Activated T-helper 2 cell treated with anti-CD3 and anti-CD28 coated beads, Interferon-gamma antibody, Interleukin-2, Interleukin-4, amounts not matched to agents 10 μg/mL and 5 μg/mL and 100 μg/mL, durations not matched to agents 14 hours and 24 hours and 36 hours (primary cell): Measurements from ENCODE around the gene C15orf39. TPM values are rescaled to one million over a fixed set of nuclear protein-coding genes. Genes with fewer than 3 reads are reported as not detected.
A peak's percentile ranks its signal among the peaks of the same experiment; 100 is the strongest.

Experiments
- DNase-seq: peaks from one replicate; pipeline ENCODE4 v3.0.0; 2021; ENCODE audit warnings: low spot score
- H3K27ac Mint-ChIP-seq: one replicate; pipeline ENCODE4 v1.8.0; 2021; ENCODE audit warnings: mixed read lengths
- H3K27me3 Mint-ChIP-seq: one replicate; pipeline ENCODE4 v1.8.0; 2021; ENCODE audit warnings: low read depth, mixed read lengths
- H3K36me3 Mint-ChIP-seq: one replicate; pipeline ENCODE4 v1.8.0; 2021; ENCODE audit warnings: low read depth, mixed read lengths
- H3K4me1 Mint-ChIP-seq: one replicate; pipeline ENCODE4 v1.8.0; 2021; ENCODE audit warnings: low read depth, mixed read lengths
- H3K4me3 Mint-ChIP-seq: one replicate; pipeline ENCODE4 v1.8.0; 2021; ENCODE audit warnings: low read depth, mild to moderate bottlenecking, moderate library complexity, mixed read lengths
- H3K9me3 Mint-ChIP-seq: one replicate; pipeline ENCODE4 v1.8.0; 2021; ENCODE audit warnings: mixed read lengths
- intact Hi-C: fragments of 100-400 bp; cut with micrococcal nuclease; formaldehyde crosslinking; loops from one replicate; pipeline ENCODE4 v1.15.1; 2023
- total RNA-seq: library from RNA; stranded (reverse); gene quantifications from 2 replicates; pipeline ENCODE4 v1.2.3, GENCODE V29; 2022

Gene C15orf39
- total RNA-seq, 1 donor from 2014 or later = 63.5 TPM

- no peak overlapping the region for H3K27ac Mint-ChIP-seq
- no peak overlapping the region for H3K4me3 Mint-ChIP-seq
- H3K27me3 Mint-ChIP-seq = no peaks in the 10 kb centered on the region
- DNase-seq = no peak
- no peaks in the 10 kb centered on the region for H3K36me3 Mint-ChIP-seq
- intact Hi-C loops = no loop called here
- no peaks in the 10 kb centered on the region for H3K9me3 Mint-ChIP-seq
- H3K4me1 Mint-ChIP-seq = peaks cover 18% of the 10 kb centered on the region
Measured at GRCh38 chr15:75194397-75194796, 7.3 kb upstream of the C15orf39 start.

DNA sequence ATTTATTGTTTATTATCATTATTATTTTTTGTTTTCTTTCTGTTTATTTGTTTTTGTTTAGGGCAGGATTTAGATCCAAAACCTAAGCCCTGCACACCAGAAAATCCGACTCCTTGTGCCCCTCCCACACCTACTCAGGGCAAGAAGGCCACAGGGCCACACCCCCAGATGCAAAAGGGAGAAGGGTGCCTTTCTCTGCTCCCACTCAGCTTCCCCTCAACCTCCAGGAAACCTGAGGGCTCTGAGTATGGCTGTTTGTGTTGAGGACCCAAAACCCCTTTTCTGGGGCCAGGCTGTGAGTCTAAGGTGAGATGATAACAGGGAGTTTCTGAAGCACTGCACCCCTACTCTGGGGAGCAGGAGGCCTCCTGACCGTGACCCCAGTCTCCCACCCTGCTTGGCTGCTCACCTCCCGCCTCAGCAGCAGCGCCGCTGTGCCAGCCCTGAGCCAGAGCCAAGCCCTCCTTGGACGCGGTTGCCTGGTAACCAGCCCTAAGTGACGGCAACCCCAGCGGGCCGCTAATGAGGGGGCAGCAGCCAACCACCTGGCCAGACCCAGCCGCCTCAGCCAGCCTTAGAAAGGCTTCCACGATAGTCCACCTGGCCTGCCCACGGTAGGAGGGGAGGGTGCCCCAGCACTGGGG lies 6.4 kb upstream of the C15orf39 start:
- no peak for DNase-seq
- Mint-ChIP-seq H3K27me3 (no peaks in the 10 kb centered on the region), H3K36me3 (no peaks in the 10 kb centered on the region), H3K9me3 (no peaks in the 10 kb centered on the region), H3K4me1 (peaks cover 26% of the 10 kb centered on the region), H3K4me3 (no peak overlapping the region), H3K27ac (no peak overlapping the region)
- intact Hi-C loops = no loop called here

- no peaks in the 10 kb centered on the region for H3K9me3 Mint-ChIP-seq
- intact Hi-C loops = no loop called here
Measured at GRCh38 chr15:75195766-75196241, 5.9 kb upstream of the C15orf39 start.

DNA sequence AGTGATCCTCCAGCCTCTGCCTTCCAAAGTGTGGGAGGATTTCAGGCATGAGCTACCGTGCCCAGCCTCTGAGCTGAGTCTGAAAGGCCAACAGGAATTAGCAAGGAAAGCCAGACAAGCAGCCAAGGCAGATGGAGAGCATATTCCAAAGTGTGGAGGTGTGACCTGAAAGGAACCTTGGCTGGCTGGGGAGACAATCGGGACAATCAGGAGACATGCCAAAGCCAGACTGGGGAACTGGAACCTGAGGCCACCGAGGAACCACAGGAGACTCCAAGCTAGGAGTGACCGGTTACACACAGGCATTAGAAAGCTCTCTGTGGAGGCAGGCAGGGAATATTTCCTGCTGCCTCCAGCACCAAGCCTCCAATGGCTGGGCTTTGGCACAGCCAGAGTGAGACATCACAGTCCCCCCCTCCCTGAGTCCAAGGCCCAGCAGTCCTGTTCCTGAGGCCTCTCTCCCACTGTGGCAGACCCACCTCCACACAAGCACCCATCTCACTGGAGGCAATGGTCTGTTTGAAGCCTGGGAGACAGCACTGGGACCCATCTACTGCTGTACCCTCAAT lies 4.5 kb upstream of the C15orf39 start:
- DNase-seq = no peak
- no peak overlapping the region for H3K27ac Mint-ChIP-seq
- no peaks in the 10 kb centered on the region for H3K27me3 Mint-ChIP-seq
- H3K36me3 Mint-ChIP-seq = no peaks in the 10 kb centered on the region
- no peak overlapping the region for H3K4me3 Mint-ChIP-seq
- intact Hi-C loops = no loop called here
- H3K4me1 Mint-ChIP-seq = peaks cover 37% of the 10 kb centered on the region
- no peaks in the 10 kb centered on the region for H3K9me3 Mint-ChIP-seq

More at GRCh38 chr15:75195766-75196241, 5.9 kb upstream of the C15orf39 start:
- peaks cover 31% of the 10 kb centered on the region for H3K4me1 Mint-ChIP-seq
- no peaks in the 10 kb centered on the region for H3K36me3 Mint-ChIP-seq
- H3K27ac Mint-ChIP-seq = no peak overlapping the region
- H3K27me3 Mint-ChIP-seq = no peaks in the 10 kb centered on the region
- no peak for DNase-seq
- no peak overlapping the region for H3K4me3 Mint-ChIP-seq

- no peaks in the 10 kb centered on the region for H3K27me3 Mint-ChIP-seq
- no peaks in the 10 kb centered on the region for H3K9me3 Mint-ChIP-seq
- intact Hi-C loops = no loop called here
- peak overlapping the region; percentile 83 for H3K4me3 Mint-ChIP-seq
- peak overlapping the region; percentile 83 for H3K27ac Mint-ChIP-seq
- peaks cover 37% of the 10 kb centered on the region for H3K4me1 Mint-ChIP-seq
- peak; percentile 82 for DNase-seq
- H3K36me3 Mint-ChIP-seq = peaks cover 8% of the 10 kb centered on the region
Measured at GRCh38 chr15:75198560-75199356, 2.9 kb upstream of the C15orf39 start.

DNA sequence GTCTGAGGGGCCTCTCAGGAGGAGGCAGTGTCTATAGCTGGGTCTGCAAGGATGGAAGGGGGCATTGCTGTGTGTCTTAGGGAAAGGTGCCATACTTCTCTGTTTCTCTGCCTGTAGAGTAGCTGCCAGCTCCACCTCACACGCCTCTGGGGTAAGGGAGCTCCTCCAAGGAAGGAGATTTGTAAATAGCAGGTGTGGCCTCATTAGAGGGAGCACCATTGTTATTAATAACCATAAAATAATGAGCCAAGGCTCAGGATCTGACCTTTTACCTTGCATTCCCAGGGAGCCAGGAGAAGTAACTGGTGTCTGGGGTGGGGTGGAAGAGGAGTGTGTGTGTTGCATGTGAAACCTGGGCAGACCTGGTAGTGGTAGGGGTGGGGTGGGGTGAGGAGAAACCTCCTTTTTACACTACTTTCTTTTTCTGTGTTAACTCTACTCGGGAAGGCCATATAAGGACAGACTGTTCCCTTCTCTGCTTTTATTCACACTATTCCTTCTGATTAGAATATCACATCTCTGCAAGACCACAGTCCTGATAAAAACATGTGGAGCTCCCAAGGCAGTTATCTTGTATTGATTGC lies 2.2 kb upstream of the C15orf39 start:
- intact Hi-C loops = no loop called here
- H3K4me3 Mint-ChIP-seq = peak overlapping the region; percentile 83
- no peaks in the 10 kb centered on the region for H3K9me3 Mint-ChIP-seq
- peaks cover 11% of the 10 kb centered on the region for H3K36me3 Mint-ChIP-seq
- peak; percentile 40 for DNase-seq
- peaks cover 44% of the 10 kb centered on the region for H3K4me1 Mint-ChIP-seq
- no peaks in the 10 kb centered on the region for H3K27me3 Mint-ChIP-seq
- peak overlapping the region; percentile 83 for H3K27ac Mint-ChIP-seq

DNA sequence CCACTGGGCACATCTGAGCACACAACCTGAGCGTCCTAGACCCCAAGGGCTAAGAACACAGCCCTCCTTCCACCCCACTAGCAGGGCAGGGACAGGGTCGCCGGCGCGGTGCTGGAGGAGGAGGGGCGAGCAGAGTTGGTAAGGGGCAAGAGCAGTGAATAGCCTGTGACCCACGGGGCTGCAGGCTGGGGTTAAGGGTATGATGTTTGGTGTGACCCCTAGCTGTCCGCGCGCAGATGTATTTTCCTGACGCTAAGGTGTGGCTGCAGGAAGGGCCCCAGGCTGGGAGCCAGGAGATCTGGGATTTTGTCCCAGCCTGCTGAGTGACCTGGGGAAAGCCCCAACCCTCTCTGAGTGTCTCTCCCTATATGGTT lies 1.3 kb upstream of the C15orf39 start:
- Mint-ChIP-seq H3K9me3 (no peaks in the 10 kb centered on the region), H3K4me3 (peak overlapping the region; percentile 83), H3K27ac (peak overlapping the region; percentile 74), H3K27me3 (no peaks in the 10 kb centered on the region), H3K36me3 (peaks cover 20% of the 10 kb centered on the region), H3K4me1 (peaks cover 51% of the 10 kb centered on the region)
- no peak for DNase-seq
- intact Hi-C loops = loop anchor here (2.0 to 5.0 kb wide), 2 partner anchors 30 to 263 kb away; partner anchors contain the start of gene COX5A

- Mint-ChIP-seq H3K4me1 (peaks cover 51% of the 10 kb centered on the region), H3K4me3 (peak overlapping the region; percentile 83), H3K36me3 (peaks cover 23% of the 10 kb centered on the region), H3K27ac (peak overlapping the region; percentile 74), H3K27me3 (no peaks in the 10 kb centered on the region), H3K9me3 (no peaks in the 10 kb centered on the region)
- peak; percentile 48 for DNase-seq
- intact Hi-C loops = loop anchor here (2.0 to 5.0 kb wide), 2 partner anchors 30 to 264 kb away; partner anchors contain the start of gene COX5A
Measured at GRCh38 chr15:75200765-75201615, 692 bp upstream of the C15orf39 start.

DNA sequence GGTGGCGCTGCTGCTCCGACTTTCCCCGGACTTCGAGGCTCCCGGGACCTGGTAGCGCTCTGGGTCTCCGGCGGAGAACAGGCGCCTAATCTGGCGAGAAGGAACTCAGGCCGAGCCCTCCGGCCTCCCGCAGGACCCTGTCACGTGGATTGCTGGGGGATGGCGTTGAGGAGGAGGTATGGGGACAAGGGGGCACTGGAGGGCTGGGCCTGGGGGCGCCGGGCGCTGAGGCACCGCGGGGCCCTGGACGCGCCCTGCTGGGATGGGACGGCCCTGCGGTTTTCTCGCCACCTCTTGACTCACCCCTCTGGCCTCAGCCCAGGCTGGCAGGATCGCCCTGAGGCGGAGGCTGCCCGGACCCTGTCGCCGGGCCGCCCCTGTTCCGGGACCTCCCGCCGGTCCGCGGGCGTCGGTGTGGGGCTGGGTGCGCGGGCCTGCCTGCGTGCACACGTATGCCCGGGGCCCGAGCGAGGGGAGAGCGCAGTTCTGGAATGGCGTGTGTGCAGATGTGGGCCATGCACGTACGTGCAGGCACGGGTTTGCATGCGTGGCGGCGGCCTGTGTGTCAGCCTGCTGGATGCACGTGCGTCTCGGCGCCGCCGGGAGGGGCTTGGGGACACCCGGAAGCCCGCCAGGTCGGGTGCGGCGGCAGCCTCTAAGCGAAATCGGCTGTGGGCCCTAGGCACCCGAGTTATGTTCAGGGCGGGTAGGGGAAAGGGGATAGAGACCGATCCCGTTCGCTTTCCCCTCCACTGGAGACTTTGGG lies 752 bp downstream of the C15orf39 start:
- H3K9me3 Mint-ChIP-seq = no peaks in the 10 kb centered on the region
- DNase-seq = peak; percentile 81
- peak overlapping the region; percentile 88 for H3K4me3 Mint-ChIP-seq
- H3K4me1 Mint-ChIP-seq = peaks cover 50% of the 10 kb centered on the region
- peaks cover 36% of the 10 kb centered on the region for H3K36me3 Mint-ChIP-seq
- peak overlapping the region; percentile 82 for H3K27ac Mint-ChIP-seq
- intact Hi-C loops = loop anchor here (1.0 to 5.0 kb wide), 3 partner anchors 71 to 265 kb away; partner anchors contain the start of gene COX5A
- no peaks in the 10 kb centered on the region for H3K27me3 Mint-ChIP-seq

DNA sequence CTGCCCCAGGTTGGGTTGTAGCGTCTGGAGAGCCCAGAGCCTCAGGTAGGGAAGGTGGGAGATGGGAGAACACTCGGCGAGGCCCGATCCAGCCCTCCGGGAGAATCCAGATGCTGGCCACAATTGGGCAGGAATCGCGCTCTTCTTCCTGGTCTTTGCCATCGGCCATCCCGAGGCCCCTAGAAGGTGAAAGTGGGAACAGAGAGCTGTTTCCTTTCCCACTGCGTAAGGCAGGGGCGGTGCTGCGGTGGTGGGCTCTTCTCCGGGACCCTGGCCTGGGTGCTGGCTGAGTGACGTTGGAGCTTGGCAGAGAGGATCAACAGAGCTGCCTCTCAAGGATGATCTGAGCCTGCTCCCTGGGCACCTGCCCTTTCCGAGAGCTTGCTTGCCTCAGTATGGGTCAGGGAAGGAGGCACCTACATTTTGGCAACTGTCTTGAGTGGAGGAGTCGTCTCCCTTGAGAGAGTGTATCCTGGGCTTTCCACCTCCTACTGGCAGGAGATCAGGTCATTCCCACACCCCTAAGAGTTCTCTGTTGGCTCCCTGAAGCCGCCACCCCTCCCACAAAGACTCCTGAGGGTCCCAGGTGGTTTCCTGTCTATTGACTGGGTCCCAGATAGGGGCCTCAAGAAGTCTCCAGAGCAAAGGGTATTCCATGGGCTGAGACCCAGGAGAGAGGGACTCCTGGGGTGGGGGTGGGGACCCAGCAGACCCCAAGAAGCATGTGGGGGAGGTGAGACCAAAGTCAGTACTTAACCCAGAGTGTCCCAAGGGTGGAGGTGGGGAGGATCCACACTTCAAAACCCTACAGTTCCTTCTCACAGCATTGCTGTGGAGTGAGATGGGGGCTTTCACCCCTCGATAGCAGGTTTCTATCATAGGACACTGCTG lies 1.6 kb downstream of the C15orf39 start:
- Mint-ChIP-seq H3K27ac (peak overlapping the region; percentile 82), H3K4me1 (peaks cover 45% of the 10 kb centered on the region)

GRCh38 chr15:75203908-75204263 lies 2.2 kb downstream of the C15orf39 start:
- H3K4me3 Mint-ChIP-seq = peak overlapping the region; percentile 88
- H3K27me3 Mint-ChIP-seq = no peaks in the 10 kb centered on the region
- DNase-seq = no peak
- intact Hi-C loops = loop anchor here (1.0 to 5.0 kb wide), 4 partner anchors 161 to 267 kb away; partner anchors contain the start of genes COX5A and RPP25
- peak overlapping the region; percentile 78 for H3K27ac Mint-ChIP-seq
- no peaks in the 10 kb centered on the region for H3K9me3 Mint-ChIP-seq
- peaks cover 49% of the 10 kb centered on the region for H3K36me3 Mint-ChIP-seq
- peaks cover 39% of the 10 kb centered on the region for H3K4me1 Mint-ChIP-seq

More for the DNA sequence above, 1.6 kb downstream of the C15orf39 start:
- Mint-ChIP-seq H3K27me3 (no peaks in the 10 kb centered on the region), H3K4me3 (peak overlapping the region; percentile 88), H3K36me3 (peaks cover 44% of the 10 kb centered on the region), H3K9me3 (no peaks in the 10 kb centered on the region)
- no peak for DNase-seq
- intact Hi-C loops = loop anchor here (5.0 kb wide), 1 partner anchor 266 kb away; the partner anchor contains the start of gene COX5A
